GM20000 (cell line): ENCODE results near the gene GPRC6A.

Source experiments
- DNase-seq: peaks from one replicate; pipeline ENCODE4 v3.0.0; 2012; ENCODE audit warnings: low spot score
- CTCF ChIP-seq: IDR thresholded peaks from 2 replicates; pipeline ENCODE4 v1.5.1; 2012; ENCODE audit warnings: mild to moderate bottlenecking, control low read depth; ENCODE audit errors: extremely low read depth, missing control alignments

Gene GPRC6A

DNA sequence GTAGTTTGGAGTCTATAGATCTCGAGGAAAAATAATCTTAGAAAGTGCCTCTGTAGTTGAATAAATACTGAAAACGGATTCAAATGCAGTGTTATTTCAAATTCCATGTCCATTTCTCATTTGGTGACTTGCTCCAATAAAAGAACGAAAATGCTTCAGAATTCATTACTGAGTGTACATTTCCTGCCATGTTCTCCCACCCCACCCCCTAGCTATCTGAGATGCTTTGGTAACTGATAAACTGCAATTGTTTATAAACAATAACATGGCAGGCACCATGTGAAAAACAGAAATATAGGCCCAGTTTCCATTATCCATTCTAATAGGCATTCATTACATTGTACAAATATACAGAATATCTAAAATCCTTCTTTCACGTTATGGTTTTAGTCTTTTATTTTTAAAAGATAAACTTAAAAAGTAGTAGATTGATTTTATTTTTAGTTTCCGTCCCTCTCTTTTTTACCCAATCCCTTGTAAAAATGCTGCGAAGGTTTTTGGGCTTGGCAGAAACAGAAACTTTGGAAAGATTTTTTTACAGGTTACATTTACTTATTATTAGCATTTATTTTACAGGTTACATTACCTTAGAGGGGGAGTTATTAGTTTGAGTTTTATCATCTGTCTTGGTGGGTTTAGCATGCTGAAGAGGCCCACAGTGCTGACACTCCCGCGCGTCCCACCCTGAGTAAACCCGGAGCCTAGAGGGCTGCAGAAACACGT lies 64.8 kb downstream of the GPRC6A start:
- TF ChIP-seq CTCF: no peak
- DNase-seq: no peak

DNA sequence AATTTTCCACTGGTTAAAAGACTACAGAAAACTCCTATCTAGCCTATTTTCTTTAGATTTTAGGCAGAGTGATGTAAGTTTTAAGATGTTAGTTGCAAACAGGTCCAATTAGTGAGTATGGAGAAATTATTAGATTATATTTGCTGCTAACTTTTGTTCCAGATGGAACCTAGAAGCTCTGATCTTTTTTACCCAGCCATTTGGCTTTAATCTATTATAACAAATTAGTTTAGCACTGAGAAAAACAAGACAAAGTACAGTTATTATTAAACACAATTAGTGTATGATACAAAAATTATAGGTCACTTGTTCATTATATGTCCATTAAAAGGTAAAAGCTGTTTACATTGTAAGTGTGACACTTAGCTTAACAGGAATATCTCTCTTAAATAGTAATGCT lies 65.8 kb downstream of the GPRC6A start:
- TF ChIP-seq CTCF: no peak
- DNase-seq: no peak

DNA sequence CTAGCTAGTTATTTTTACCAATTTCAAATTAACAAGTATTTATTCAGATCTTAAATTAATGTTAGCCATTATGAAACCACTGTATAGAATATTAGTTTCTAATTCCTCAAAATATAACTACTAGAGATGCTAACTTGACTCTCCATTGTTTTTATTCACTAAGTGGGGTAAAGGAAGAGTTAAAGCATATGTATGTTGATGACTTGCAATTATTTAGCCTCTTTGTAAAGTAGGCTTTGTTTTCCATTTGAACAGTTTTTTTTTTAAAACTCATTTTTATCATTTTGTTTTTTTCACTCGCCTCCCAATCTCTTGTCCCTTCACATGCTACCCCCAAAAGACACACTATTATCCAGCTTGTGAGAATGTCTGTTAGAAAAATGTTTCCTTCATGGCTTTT lies 66.6 kb downstream of the GPRC6A start:
- no peak for TF ChIP-seq CTCF

DNA sequence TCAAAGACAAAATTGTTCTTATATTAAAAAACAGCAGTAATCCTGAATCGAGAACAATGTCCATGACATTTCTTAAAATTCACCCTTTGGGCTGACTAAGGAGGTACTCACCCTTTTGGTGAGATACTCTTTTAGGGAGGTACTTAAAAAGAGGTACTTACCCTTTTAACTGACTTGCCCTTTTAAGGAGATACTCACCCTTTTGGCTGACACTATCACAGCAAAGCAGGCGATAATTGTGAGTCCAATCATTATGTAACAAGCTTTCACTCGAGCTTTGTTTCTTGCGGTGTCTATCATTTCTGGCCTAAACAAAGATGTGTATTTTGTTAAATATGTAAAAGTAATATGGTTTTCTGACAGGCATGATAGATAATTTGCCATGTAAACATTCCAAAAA lies 67.1 kb downstream of the GPRC6A start:
- DNase-seq: no peak
- TF ChIP-seq CTCF: no peak

More for the DNA sequence above, 66.6 kb downstream of the GPRC6A start:
- no peak for DNase-seq

DNA sequence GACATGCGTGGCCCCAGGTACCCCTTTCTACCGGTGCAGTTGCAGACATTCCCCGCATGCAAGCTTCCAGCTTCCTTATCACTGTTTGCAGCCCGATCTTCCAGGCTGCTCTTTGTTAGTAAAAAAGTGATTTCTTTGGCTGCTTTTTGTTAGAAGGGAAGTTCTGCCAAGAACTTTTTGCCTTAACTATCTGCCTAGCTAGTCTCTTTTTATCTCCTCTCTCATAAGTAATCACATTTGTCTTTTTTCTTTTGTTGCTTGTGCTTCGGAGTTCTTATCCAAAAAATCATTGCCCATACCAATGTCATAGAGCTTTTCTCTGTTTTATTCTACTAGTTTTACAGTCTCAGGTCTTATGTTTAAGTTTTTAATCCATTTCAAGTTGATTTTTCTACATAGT lies 83.7 kb downstream of the GPRC6A start:
- DNase-seq: no peak
- TF ChIP-seq CTCF: no peak
